Hepatocyte (in vitro differentiated cells): ENCODE results near the gene RARG.

Experiments
- CTCF ChIP-seq: fragments of 200-600 bp; sonication (generic); IDR thresholded peaks from 2 replicates; pipeline ENCODE4 v1.5.1; 2016; ENCODE audit warnings: antibody characterized with exemption, mild to moderate bottlenecking; ENCODE audit not compliant: poor library complexity
- EZH2 ChIP-seq: fragments of 200-600 bp; sonication (generic); IDR thresholded peaks from 2 replicates; pipeline ENCODE4 v1.6.1; 2016; ENCODE audit warnings: antibody characterized with exemption, mild to moderate bottlenecking, borderline replicate concordance
- EZH2phosphoT487 ChIP-seq: fragments of 200-600 bp; sonication (generic); IDR thresholded peaks from one replicate; pipeline ENCODE4 v1.6.1; 2018; ENCODE audit warnings: antibody characterized with exemption, mild to moderate bottlenecking, low read depth, moderate library complexity; ENCODE audit not compliant: unreplicated experiment, severe bottlenecking

DNA sequence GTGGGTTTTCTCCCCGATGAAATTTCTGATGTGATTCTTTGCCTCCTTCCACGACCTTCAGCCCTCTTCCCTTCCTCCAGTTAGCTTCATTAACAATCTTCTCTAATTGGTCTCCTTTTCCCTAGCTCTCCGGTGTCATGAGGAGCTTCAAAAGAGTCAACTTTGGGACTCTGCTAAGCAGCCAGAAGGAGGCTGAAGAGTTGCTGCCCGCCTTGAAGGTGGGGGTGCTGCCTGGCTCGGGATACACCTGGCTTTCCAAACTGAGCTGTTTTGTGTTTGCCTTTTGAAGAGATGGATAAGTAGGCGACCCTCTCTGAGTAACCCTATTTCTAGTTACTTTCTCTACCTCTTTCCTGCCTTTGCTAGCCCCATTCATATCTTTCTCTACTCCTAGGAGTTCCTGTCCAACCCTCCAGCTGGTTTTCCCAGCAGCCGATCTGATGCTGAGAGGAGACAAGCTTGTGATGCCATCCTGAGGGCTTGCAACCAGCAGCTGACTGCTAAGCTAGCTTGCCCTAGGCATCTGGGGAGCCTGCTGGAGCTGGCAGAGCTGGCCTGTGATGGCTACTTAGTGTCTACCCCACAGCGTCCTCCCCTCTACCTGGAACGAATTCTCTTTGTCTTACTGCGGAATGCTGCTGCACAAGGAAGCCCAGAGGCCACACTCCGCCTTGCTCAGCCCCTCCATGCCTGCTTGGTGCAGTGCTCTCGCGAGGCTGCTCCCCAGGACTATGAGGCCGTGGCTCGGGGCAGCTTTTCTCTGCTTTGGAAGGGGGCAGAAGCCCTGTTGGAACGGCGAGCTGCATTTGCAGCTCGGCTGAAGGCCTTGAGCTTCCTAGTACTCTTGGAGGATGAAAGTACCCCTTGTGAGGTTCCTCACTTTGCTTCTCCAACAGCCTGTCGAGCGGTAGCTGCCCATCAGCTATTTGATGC is 36.9 kb upstream of the RARG start:
- TF ChIP-seq CTCF (no peak), EZH2 (no peak), EZH2phosphoT487 (no peak)
